Mucosa of stomach (tissue), 1 donor: ENCODE results near the gene ABCC2.

Source experiments
- H3K27me3 ChIP-seq: one replicate; pipeline ENCODE4 v1.7.0; 2013; ENCODE audit warnings: mild to moderate bottlenecking, low read length; ENCODE audit not compliant: control insufficient read depth, insufficient read depth
- H3K36me3 ChIP-seq: one replicate; pipeline ENCODE4 v1.7.0; 2013; ENCODE audit warnings: low read length; ENCODE audit not compliant: control insufficient read depth, insufficient read depth
- H3K4me1 ChIP-seq: one replicate; pipeline ENCODE4 v1.7.0; 2013; ENCODE audit warnings: mild to moderate bottlenecking, low read length; ENCODE audit not compliant: control insufficient read depth, insufficient read depth
- H3K4me3 ChIP-seq: one replicate; pipeline ENCODE4 v1.7.0; 2013; ENCODE audit warnings: low read length
- H3K9ac ChIP-seq: one replicate; pipeline ENCODE4 v1.7.0; 2013; ENCODE audit warnings: mild to moderate bottlenecking, low read length, moderate library complexity
- H3K9me3 ChIP-seq: one replicate; pipeline ENCODE4 v1.7.0; 2013; ENCODE audit warnings: mild to moderate bottlenecking, low read length, moderate library complexity; ENCODE audit not compliant: control insufficient read depth
- donor health status: Pancreatic carcinoma.

The ABCC2 gene

DNA sequence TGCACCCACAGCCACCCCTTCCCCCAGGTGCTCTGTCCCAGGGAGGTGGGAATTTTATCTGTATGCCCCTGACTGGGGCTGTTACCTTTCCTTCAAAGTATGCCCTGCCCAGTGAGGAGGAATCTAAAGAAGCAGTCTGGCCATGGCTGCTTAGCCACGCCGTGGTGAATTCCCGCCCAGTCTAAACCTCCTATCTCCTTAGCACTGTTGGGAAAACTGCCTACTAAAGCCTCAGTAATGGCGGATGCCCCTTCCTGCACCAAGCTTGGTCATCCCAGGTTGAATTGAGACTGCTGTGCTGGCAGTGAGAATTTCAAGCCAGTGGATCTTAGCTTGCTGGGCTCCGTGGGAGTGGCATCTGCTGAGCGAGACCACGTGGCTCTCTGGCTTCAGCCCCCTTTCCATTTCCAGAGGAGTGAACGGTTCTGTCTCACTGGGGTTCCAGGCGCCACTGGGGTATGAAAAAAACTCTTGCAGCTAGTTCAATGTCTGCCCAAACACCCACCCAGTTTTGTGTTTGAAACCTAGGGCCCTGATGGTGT, 87.2 kb downstream of the ABCC2 start:
- H3K27me3 ChIP-seq: no peaks in the 10 kb centered on the region

DNA sequence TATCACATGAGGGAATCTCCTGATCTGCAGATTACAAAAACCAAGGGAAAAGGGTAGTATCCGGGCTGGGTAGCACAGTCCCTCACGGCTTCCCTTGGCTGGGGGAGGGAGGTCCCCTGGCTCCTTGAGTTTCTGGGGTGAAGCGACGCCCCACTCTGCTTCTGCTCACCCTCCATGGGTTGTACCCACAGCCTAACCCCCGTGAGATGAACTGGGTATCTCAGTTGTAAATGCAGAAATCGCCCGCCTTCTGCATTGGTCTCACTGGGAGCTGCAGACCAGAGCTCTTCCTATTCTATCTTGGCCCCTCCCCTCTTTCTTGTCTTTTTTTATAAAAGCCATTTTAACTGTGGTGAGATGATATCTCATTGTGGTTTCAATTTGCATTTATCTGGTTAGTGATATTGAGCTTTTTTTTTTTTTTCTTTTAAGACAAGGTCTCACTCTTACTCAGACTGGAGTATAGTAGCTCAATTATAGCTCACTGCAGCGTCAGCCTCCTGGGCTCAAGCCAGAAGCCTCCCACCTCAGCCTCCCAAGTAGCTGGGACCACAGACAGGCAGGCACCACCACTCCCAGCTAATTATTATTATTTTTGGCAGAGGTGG, 87.8 kb downstream of the ABCC2 start:
- no peaks in the 10 kb centered on the region for H3K27me3 ChIP-seq
- H3K4me1 ChIP-seq: peaks cover 9% of the 10 kb centered on the region
- H3K9me3 ChIP-seq: no peaks in the 10 kb centered on the region
- no peak overlapping the region for H3K4me3 ChIP-seq
- no peaks in the 10 kb centered on the region for H3K36me3 ChIP-seq
- no peak overlapping the region for H3K9ac ChIP-seq

More for the DNA sequence above, 87.2 kb downstream of the ABCC2 start:
- Histone ChIP-seq H3K4me1 (peaks cover 9% of the 10 kb centered on the region), H3K36me3 (no peaks in the 10 kb centered on the region), H3K9ac (no peak overlapping the region), H3K9me3 (no peaks in the 10 kb centered on the region), H3K4me3 (no peak overlapping the region)

DNA sequence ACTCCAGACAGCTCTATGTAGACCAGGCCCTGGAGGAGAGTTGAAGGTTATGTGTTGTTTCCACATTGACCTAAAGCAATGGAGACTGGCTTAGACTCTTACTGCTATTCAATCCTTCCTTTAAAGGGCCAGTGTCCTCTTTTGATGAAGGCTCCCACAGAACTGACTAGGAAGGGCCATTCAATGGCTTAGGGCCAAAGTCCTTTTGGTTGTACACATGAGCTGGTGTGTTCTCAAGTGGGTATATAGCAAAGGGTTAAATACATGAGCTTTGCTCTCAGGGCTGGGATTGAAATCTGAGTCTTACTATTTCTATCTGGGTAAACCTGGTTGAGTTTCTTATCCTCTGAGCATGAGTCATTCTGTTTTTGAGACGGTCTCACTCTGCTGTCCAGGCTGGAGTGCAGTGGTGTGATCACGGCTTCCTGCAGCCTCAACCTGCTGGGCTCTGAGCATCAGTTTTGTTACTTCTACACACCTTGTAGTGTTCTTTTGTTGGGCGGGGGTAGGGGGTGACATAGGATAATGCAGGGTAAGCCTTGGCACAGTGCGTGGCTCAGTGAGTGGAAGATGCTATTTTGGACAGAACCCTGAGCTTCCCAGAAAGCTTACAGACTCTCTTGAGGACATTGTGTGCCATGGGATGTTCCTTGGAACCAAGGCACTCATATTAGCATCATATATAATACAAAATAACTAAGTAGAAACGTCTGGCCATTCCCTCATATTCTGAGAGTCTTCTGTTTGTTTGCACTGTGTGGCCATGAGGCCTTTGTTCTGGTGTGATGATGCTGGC, 90.1 kb downstream of the ABCC2 start:
- Histone ChIP-seq H3K4me3 (no peak overlapping the region), H3K9ac (no peak overlapping the region), H3K27me3 (no peaks in the 10 kb centered on the region), H3K36me3 (peaks cover 13% of the 10 kb centered on the region), H3K4me1 (peaks cover 9% of the 10 kb centered on the region), H3K9me3 (no peaks in the 10 kb centered on the region)

- no peaks in the 10 kb centered on the region for H3K9me3 ChIP-seq
Observed at GRCh38 chr10:99873846-99874245, 91.4 kb downstream of the ABCC2 start.

DNA sequence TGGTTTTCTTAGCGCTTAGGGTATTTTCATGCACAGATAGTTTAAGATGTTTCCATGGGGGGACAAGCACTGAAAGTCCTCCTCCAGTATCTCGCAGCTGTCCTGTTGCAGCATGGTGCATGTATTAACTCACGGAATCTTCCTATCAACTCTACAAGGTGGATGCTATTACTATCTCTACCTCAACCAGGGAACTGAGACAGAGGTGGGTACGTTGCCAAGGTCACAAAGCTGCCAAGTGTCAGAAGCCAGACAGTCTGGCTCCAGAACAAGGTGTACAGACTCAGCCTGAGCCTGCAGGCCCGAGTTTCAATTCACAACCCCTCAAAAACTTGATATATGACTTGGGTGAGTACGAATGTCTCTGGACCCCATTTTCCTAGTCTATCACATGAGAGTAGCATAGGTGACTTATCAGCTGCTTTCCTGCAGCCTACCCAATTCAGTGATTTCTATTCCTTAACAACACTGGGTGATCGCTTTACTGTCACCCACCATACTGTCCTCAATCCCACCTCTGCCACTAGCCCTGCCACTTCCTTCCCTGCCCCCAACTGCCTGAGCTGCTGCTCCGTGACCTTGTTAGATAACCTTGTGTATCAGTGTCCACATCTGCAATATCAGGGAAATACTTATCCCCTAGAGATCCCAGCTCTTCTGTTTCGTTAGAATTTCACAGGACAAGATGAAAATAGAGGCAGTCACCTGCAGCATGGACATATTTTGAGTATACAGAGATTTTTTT, 92.1 kb downstream of the ABCC2 start:
- no peak overlapping the region for H3K9ac ChIP-seq
- no peaks in the 10 kb centered on the region for H3K9me3 ChIP-seq
- no peaks in the 10 kb centered on the region for H3K27me3 ChIP-seq
- H3K4me1 ChIP-seq: peaks cover 9% of the 10 kb centered on the region
- peaks cover 29% of the 10 kb centered on the region for H3K36me3 ChIP-seq
- no peak overlapping the region for H3K4me3 ChIP-seq

More at GRCh38 chr10:99873846-99874245, 91.4 kb downstream of the ABCC2 start:
- peaks cover 23% of the 10 kb centered on the region for H3K36me3 ChIP-seq
- H3K4me1 ChIP-seq: peaks cover 9% of the 10 kb centered on the region
- no peak overlapping the region for H3K9ac ChIP-seq
- H3K4me3 ChIP-seq: no peak overlapping the region
- no peaks in the 10 kb centered on the region for H3K27me3 ChIP-seq

DNA sequence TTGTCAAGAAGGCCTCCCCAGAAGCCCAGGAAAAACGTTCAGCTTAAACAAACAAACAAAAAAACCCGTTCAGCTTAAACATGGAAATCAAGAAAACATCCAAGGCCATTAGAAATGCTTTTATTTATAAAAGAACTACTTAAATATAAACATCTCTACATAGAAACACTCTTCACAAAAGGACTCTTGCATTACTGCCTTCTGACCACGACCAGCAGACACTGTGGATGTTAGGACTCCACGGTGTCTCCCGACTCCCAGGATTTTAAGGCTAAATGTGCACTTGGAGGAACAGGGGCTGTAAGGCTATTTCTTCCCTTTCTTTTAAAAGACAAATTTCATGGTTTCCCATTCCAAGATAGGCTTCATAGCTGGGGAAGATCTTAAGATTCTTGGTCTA, 93.0 kb downstream of the ABCC2 start:
- Histone ChIP-seq H3K9ac (no peak overlapping the region), H3K36me3 (peaks cover 30% of the 10 kb centered on the region), H3K4me1 (peaks cover 11% of the 10 kb centered on the region), H3K4me3 (no peak overlapping the region), H3K27me3 (no peaks in the 10 kb centered on the region), H3K9me3 (no peaks in the 10 kb centered on the region)

DNA sequence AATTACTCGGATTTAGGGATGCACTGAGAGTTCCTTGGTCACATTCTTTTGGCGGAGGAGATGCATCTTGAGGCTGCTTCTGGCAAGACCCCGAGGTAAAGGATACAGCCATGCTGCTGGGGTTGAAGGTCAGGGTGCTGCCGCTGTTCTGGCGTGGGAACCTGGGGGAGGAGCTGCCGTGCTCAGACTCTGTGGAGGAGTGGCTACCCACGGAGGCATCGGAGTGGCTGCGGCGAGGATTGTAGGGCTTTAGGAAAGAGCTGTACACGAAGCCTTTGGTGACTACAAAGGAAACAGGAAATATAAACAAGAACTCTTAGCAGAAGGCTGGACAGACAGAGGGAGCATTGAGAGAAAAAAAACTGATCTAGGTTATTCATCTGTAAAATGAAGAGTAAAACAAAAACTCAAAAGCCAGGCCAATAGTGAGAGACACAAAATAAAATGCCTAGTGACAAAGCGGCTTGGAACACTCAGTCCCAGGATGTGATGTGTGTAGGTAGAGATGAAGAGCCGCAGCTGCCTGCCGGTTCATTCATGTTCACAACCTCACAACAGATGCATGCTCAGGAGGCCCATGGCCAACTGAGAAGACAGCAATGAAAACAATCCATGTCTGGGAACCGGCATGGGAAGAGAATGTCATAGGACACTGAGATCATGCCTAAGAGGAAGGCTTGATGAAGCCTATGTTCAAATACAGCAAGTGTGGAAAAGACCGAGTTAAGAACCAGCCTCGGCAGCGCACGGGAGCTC, 97.8 kb downstream of the ABCC2 start:
- Histone ChIP-seq H3K4me3 (no peak overlapping the region), H3K4me1 (peaks cover 3% of the 10 kb centered on the region), H3K27me3 (no peaks in the 10 kb centered on the region), H3K36me3 (peaks cover 34% of the 10 kb centered on the region), H3K9ac (no peak overlapping the region), H3K9me3 (no peaks in the 10 kb centered on the region)

- Histone ChIP-seq H3K9me3 (no peaks in the 10 kb centered on the region), H3K4me3 (no peak overlapping the region), H3K27me3 (no peaks in the 10 kb centered on the region), H3K36me3 (peaks cover 27% of the 10 kb centered on the region), H3K4me1 (peaks cover 3% of the 10 kb centered on the region), H3K9ac (no peak overlapping the region)
Observed at GRCh38 chr10:99881371-99881770, 98.9 kb downstream of the ABCC2 start.

DNA sequence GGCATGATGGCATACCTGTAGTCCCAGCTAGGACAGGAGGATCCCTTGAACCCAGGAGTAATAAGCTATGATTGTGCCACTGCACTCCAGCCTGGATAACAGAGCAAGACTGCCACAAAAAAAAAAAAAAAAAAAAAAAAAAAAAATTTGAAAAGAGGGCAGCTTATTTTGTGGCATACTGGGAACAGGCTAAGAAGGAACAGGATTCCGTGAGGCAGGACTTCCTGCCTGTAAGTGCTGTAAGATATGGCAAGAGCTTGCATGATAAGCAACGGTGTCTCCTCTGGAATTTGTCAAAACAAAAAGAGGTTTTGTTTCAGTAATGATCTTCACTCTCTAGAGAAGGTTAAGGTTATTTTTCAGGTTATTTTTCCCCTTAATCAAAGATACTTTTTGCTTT, 101.1 kb downstream of the ABCC2 start:
- Histone ChIP-seq H3K4me1 (peaks cover 3% of the 10 kb centered on the region), H3K9ac (no peak overlapping the region), H3K27me3 (no peaks in the 10 kb centered on the region), H3K9me3 (no peaks in the 10 kb centered on the region), H3K4me3 (no peak overlapping the region), H3K36me3 (peaks cover 13% of the 10 kb centered on the region)

- Histone ChIP-seq H3K27me3 (no peaks in the 10 kb centered on the region), H3K4me1 (no peaks in the 10 kb centered on the region), H3K4me3 (no peak overlapping the region), H3K9me3 (no peaks in the 10 kb centered on the region), H3K36me3 (peaks cover 7% of the 10 kb centered on the region), H3K9ac (no peak overlapping the region)
Observed at GRCh38 chr10:99888622-99889021, 106.2 kb downstream of the ABCC2 start.

DNA sequence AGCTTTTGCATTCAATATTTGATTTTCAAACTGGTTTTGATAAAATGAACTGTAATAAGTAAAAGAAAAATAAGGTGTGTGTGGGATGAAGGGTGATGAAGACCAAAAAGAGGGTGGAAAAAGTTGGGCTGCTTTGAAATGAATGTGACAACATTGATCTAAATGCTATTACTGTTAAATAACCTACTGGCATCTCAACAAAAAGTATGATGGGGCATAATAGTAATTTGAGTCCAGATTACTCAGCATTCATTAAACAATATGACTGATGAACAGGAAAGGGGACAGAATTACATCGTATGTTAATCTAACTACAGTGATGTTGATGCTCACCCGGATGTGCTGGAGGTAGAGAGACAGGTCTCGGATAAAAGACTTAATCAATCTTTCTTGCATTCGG, 112.2 kb downstream of the ABCC2 start:
- H3K27me3 ChIP-seq: no peaks in the 10 kb centered on the region
- H3K9me3 ChIP-seq: no peaks in the 10 kb centered on the region
- H3K9ac ChIP-seq: no peak overlapping the region
- H3K36me3 ChIP-seq: peaks cover 35% of the 10 kb centered on the region
- H3K4me1 ChIP-seq: no peaks in the 10 kb centered on the region
- H3K4me3 ChIP-seq: no peak overlapping the region
